Nephron progenitor cell (in vitro differentiated cells): ENCODE data around the gene DUS1L.

Source experiments
- DNase-seq: peaks from one replicate; pipeline ENCODE4 v3.0.0; 2021
- H3K27ac Mint-ChIP-seq: 2 replicates; pipeline ENCODE4 v1.8.0; 2021; ENCODE audit warnings: mild to moderate bottlenecking, moderate library complexity, mixed read lengths
- H3K27me3 Mint-ChIP-seq: 2 replicates; pipeline ENCODE4 v1.8.0; 2021; ENCODE audit warnings: mild to moderate bottlenecking, low read depth, mixed read lengths; ENCODE audit not compliant: poor library complexity
- H3K36me3 Mint-ChIP-seq: 2 replicates; pipeline ENCODE4 v1.8.0; 2021; ENCODE audit warnings: low read depth, mixed read lengths
- H3K4me1 Mint-ChIP-seq: 2 replicates; pipeline ENCODE4 v1.8.0; 2021; ENCODE audit warnings: mixed read lengths
- H3K4me3 Mint-ChIP-seq: 2 replicates; pipeline ENCODE4 v1.8.0; 2021; ENCODE audit warnings: mild to moderate bottlenecking, moderate library complexity, mixed read lengths
- H3K9me3 Mint-ChIP-seq: 2 replicates; pipeline ENCODE4 v1.8.0; 2021; ENCODE audit warnings: mild to moderate bottlenecking, moderate library complexity, mixed read lengths
- TF ChIP-seq, protein P1 (sequence below): fragments of 200-600 bp; sonication (generic); IDR thresholded peaks from 2 replicates; pipeline ENCODE4 v1.5.0; 2021; ENCODE audit warnings: antibody characterized with exemption

The DUS1L gene

DNA sequence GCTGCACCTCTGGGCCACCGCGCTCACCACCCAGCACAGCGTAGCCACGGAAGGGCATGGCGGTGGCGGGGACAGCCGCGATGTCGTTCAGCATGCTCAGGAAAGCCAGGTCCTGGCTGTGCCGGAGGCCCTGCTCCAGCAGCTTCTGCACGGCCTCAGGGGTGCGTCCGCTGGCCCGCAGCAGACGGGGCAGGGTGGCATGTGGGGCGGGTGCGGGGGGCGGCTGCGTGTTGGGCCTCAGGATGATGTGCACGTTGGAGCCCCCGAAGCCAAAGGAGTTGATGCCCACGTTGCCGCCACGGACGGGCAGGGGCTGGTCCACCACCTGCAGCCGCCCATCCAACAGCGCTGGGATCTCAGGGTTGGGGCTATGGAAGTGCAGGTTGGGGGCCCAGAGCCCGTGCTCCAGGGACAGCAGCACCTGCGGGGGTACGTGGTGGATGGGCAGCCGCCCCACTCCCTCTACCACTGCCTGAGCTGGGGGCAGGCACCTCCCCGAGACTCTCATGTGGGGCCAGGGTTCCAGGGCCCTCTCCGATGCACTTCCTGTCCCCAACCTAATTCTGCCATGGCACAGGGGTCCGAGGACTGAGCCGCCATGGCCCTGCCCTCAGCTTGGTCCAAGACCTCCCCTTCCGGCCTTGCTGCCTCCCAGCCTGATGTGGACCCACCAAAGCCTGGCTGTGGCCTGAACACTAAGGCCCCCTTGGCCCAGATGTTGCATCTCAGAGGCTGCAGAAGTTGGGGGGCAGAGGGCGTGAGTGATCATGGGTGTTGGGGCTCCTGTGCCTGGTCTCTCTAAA lies 25.9 kb upstream of the DUS1L start:
- Mint-ChIP-seq H3K4me3 (no peak overlapping the region), H3K36me3 (no peaks in the 10 kb centered on the region), H3K27ac (no peak overlapping the region), H3K27me3 (no peaks in the 10 kb centered on the region), H3K9me3 (no peaks in the 10 kb centered on the region), H3K4me1 (peaks cover 7% of the 10 kb centered on the region)
- no peak for DNase-seq
- TF ChIP-seq, protein P1, sequence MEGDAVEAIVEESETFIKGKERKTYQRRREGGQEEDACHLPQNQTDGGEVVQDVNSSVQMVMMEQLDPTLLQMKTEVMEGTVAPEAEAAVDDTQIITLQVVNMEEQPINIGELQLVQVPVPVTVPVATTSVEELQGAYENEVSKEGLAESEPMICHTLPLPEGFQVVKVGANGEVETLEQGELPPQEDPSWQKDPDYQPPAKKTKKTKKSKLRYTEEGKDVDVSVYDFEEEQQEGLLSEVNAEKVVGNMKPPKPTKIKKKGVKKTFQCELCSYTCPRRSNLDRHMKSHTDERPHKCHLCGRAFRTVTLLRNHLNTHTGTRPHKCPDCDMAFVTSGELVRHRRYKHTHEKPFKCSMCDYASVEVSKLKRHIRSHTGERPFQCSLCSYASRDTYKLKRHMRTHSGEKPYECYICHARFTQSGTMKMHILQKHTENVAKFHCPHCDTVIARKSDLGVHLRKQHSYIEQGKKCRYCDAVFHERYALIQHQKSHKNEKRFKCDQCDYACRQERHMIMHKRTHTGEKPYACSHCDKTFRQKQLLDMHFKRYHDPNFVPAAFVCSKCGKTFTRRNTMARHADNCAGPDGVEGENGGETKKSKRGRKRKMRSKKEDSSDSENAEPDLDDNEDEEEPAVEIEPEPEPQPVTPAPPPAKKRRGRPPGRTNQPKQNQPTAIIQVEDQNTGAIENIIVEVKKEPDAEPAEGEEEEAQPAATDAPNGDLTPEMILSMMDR = no peak

DNA sequence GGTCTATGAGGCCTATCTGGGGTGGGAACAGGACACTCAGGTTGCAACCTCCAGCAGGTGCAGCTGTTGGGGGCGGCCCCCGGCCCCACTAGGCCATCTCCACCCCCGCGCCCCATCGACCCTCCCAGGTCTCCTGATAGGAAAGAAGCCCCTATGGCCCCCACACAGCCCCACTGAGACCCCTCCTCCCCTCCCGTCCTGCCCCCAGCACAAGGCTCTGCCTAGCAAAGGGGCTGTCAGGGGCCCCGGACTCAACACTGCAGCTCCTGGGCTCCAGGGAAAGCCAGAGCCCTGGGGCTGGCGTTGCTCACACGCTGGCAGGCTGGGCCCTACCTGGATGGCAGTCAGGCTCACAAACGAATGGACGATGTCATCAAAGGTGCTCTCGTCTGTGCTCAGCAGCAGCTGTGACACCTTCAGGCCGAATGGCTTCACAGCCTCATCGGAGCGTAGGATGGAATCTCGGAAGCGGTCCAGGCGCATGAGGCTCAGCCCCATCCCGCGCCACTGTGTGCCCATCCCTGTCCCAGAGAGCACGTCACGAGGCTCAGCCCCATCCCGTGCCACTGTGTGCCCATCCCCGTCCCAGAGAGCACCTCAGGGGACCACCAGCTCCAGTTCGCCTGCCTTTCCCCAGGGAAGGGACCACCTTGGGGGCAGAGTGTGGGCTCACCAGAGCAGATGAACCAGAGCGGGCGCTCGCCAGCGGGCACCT lies 25.1 kb upstream of the DUS1L start:
- Mint-ChIP-seq H3K36me3 (no peaks in the 10 kb centered on the region), H3K9me3 (no peaks in the 10 kb centered on the region), H3K27me3 (no peaks in the 10 kb centered on the region), H3K27ac (no peak overlapping the region), H3K4me1 (no peaks in the 10 kb centered on the region), H3K4me3 (no peak overlapping the region)
- no peak for DNase-seq
- TF ChIP-seq, protein P1 = no peak

DNA sequence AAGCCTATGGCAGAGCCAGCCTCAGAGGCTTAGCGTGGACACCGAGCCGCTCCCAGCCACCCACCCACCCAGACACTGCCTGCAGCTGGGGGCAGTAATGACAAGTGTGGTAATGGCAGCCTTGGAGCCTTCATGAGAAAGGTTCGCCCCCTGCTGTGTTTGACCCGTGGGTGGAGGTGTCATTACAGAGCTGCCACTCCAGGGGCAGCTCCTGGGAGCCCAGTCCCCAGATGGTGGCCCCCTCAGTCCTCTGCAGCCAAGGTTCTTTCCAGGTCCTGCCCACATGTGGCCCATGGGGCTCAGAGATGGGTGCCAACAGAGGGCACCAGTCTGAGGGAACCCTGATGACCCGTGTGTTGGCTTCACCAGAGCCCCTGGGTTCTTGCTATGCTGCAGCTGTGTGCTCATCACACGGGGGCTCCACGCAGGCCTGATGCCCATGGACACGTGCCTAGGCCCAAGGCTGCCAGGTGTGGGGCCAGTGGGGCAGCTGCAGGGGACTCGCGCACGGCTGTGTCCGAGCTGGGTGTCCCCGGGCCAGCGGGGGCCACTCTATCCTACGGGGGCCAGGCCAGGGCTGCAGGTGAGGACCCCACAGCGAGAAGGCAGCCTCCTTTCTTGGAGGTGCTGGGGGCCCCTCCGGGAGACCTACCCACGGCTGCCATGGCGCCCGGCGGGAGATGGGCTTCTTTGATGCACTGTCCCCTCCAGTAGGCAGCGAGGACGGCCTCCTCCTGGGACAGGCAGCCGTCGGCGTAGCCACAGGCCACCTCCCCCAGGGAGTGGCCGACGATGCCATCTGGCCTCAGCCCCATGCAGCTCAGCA lies 24.3 kb upstream of the DUS1L start:
- DNase-seq = no peak
- Mint-ChIP-seq H3K36me3 (no peaks in the 10 kb centered on the region), H3K4me1 (no peaks in the 10 kb centered on the region), H3K9me3 (no peaks in the 10 kb centered on the region), H3K27ac (no peak overlapping the region), H3K27me3 (no peaks in the 10 kb centered on the region), H3K4me3 (no peak overlapping the region)
- TF ChIP-seq, protein P1 = no peak

DNA sequence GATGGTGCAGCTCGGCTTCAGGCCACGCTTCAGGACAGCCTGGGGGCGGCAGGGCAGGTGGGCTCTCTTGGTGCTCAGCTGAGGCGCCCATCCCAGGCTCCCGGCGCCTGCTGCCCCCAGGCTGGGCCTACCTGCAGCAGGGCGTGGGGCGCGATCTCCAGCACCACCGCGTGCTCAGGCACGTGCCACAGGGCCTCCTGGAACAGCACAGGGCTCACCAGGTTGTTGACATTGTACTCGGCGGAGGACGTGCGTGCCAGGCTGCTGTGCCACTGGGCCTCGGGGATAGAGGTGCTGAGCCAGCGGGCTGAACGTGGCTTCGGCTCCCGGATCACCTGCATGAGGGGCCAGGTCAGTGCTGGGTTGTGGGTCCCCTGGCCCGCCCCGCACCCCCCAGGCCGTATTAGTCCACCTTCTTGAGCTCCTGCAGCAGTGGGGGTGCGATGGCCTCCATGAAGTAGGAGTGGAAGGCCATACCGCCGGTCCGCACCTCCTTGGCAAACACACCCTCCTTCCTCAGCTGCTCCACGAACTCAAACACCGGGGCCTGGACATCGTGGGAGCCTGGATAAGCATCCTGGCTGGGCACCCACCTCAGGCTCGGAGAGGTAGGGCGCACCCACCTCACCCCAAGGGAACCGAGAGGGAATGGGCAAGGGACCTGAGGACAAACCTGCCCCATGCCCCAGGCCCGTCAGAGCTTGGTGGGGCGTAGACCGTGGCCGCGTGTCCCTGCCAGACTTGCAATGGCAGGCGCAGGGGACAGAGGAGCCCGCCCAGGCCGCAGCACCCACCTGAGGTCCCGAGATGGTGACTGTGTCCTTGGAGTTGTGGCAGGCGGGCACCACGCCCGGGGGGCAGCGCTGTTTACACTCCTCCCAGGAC lies 23.5 kb upstream of the DUS1L start:
- H3K9me3 Mint-ChIP-seq = no peaks in the 10 kb centered on the region
- H3K4me1 Mint-ChIP-seq = no peaks in the 10 kb centered on the region
- no peaks in the 10 kb centered on the region for H3K27me3 Mint-ChIP-seq
- no peak overlapping the region for H3K27ac Mint-ChIP-seq
- DNase-seq = no peak
- no peak overlapping the region for H3K4me3 Mint-ChIP-seq
- TF ChIP-seq, protein P1 = no peak
- no peaks in the 10 kb centered on the region for H3K36me3 Mint-ChIP-seq
